Lung (tissue), 12 donors: ENCODE measurements around the gene LPCAT1. TPM values are rescaled to one million over a fixed set of nuclear protein-coding genes. Genes with fewer than 3 reads are reported as not detected.

Experiments
- ATAC-seq: fragments of 200-7000 bp; cut with Tn5 transposase; one replicate; pipeline ENCODE4 v1.9.1; 2020; ENCODE audit warnings: moderate number of reproducible peaks; ENCODE audit not compliant: insufficient read depth, low FRiP score
- DNase-seq, 3 donors: peaks; one replicate each; pipeline ENCODE4 v3.0.0-alpha.2; 2013 to 2017
- H3K27ac ChIP-seq, 2 donors: one replicate each; pipeline ENCODE4 v1.5.1; 2013; ENCODE audit warnings: mild to moderate bottlenecking in 2 of 2, moderate library complexity in 2 of 2, control low read depth in 1 of 2, inconsistent platforms in 1 of 2, low read depth in 1 of 2, low read length in 1 of 2
- H3K27me3 ChIP-seq, 3 donors: one replicate each; pipeline ENCODE4 v1.5.1; 2013; ENCODE audit warnings: low read length in 2 of 3; ENCODE audit not compliant: control insufficient read depth in 3 of 3, insufficient read depth in 3 of 3
- H3K36me3 ChIP-seq, 4 donors: one replicate each; pipeline ENCODE4 v1.5.1; 2013; ENCODE audit warnings: low read length in 4 of 4, mild to moderate bottlenecking in 1 of 4, moderate library complexity in 1 of 4; ENCODE audit not compliant: control insufficient read depth in 4 of 4, insufficient read depth in 4 of 4
- H3K4me1 ChIP-seq, 5 donors: one replicate each; pipeline ENCODE4 v1.5.1; 2013; ENCODE audit warnings: low read length in 5 of 5, mild to moderate bottlenecking in 2 of 5, moderate library complexity in 1 of 5; ENCODE audit not compliant: control insufficient read depth in 5 of 5, insufficient read depth in 5 of 5
- H3K4me3 ChIP-seq: one replicate; pipeline ENCODE4 v1.5.1; 2013; ENCODE audit warnings: mild to moderate bottlenecking, control low read depth, moderate library complexity
- H3K9ac ChIP-seq, 2 donors: one replicate each; pipeline ENCODE4 v1.5.1; 2013; ENCODE audit warnings: low read length in 2 of 2, control low read depth in 1 of 2; ENCODE audit not compliant: insufficient read depth in 1 of 2
- H3K9me3 ChIP-seq, 4 donors: one replicate each; pipeline ENCODE4 v1.5.1; 2013; ENCODE audit warnings: low read length in 3 of 4, mild to moderate bottlenecking in 1 of 4, moderate library complexity in 1 of 4; ENCODE audit not compliant: control insufficient read depth in 4 of 4, insufficient read depth in 3 of 4
- WGBS, 2 donors: extraction: QIAGEN DNeasy Blood & Tissue Kit; methylation state at CpG; one replicate each; pipeline ENCODE4 v1.1.7; 2013; 5-methylcytosine and 5-hydroxymethylcytosine counted together
- polyA plus RNA-seq, 2 donors: library from polyadenylated mRNA; stranded (reverse); fragments of 200-250 nt; gene quantifications; one replicate each; pipeline ENCODE4 v1.2.1, GENCODE V29; 2013
- total RNA-seq, 2 donors: library from RNA; depleted of rRNA in 1 of 2; stranded (reverse); fragments of >200 nt in 1 of 2; gene quantifications; one replicate each; pipeline ENCODE4 v1.2.1, GENCODE V29; 2014 to 2021
- TF ChIP-seq, protein P1 (sequence below): IDR thresholded peaks from 2 replicates; pipeline ENCODE4 v1.5.1; 2012; ENCODE audit warnings: mild to moderate bottlenecking; ENCODE audit errors: control extremely low read depth, extremely low read depth
- donor health status: control.
- donor health status: control.
- donor health status: Bipolar disorder and iron deficiency.
- donor health status: healthy.
- donor health status: DM: yes; HTN: yes; CAD: no.

The LPCAT1 gene
- total and polyA plus RNA-seq, 4 donors, result 198 to 669 (median 443) TPM

DNA sequence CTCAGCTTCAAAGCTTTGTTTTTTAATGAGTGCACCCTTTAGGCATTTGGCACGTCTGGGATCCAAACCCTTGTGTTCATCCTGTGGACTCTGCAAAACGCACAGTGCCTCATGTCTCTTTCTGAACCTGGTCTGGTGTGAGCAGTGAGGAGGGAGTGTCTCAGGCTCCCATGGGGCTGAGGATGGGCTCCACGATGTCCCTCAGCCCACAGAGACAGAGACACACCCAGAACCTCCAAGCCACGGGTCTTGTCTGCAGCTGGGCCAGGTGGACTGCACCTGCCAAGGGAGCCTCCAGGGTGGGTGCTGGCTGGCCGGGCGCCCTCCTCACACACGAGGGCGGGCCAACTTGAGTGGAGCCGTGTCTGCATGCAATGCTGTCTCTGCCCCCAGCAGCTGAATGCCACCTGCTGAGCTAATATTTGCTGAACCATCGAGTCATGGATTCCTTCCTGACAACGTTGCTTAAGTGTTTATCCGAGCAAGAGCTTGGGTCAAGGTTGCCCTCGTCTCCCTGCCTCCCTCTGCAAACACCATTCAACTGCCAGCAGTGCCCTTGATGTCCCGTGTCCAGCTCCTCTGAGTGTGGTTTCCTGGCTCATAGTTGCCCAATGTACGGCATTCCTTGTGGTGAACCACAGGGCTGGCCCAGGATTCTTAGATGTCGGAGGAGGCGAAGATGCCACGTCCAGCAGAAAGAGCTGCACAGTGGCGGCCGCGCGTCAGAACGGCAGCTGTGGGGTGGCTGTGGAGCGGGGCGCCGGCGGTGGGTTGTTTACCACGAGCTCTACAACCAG, 31.4 kb upstream of the LPCAT1 start:
- 50 to 52% methylated on average over 28 of the region's 28 CpGs for WGBS, 2 donors
- peak overlapping the region in 1 of 2 donors; percentile 89 for H3K27ac ChIP-seq
- H3K9me3 ChIP-seq, result peaks cover 0 to 1% (median 0%) of the 10 kb centered on the region in 4 donors
- no peaks in the 10 kb centered on the region for H3K27me3 ChIP-seq
- no peak overlapping the region for H3K4me3 ChIP-seq
- H3K9ac ChIP-seq, result no peak overlapping the region
- DNase-seq (peak; percentile 55 to 76 (median 62)), ATAC-seq (peak; percentile 62)
- H3K36me3 ChIP-seq, result no peaks in the 10 kb centered on the region
- TF ChIP-seq, protein P1, sequence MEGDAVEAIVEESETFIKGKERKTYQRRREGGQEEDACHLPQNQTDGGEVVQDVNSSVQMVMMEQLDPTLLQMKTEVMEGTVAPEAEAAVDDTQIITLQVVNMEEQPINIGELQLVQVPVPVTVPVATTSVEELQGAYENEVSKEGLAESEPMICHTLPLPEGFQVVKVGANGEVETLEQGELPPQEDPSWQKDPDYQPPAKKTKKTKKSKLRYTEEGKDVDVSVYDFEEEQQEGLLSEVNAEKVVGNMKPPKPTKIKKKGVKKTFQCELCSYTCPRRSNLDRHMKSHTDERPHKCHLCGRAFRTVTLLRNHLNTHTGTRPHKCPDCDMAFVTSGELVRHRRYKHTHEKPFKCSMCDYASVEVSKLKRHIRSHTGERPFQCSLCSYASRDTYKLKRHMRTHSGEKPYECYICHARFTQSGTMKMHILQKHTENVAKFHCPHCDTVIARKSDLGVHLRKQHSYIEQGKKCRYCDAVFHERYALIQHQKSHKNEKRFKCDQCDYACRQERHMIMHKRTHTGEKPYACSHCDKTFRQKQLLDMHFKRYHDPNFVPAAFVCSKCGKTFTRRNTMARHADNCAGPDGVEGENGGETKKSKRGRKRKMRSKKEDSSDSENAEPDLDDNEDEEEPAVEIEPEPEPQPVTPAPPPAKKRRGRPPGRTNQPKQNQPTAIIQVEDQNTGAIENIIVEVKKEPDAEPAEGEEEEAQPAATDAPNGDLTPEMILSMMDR, result no peak
- peaks cover 0 to 26% (median 11%) of the 10 kb centered on the region in 5 donors for H3K4me1 ChIP-seq

- H3K27me3 ChIP-seq, result no peaks in the 10 kb centered on the region
- H3K9me3 ChIP-seq, result peaks cover 0 to 1% (median 0%) of the 10 kb centered on the region in 4 donors
- WGBS, 2 donors, result 82 to 93% methylated on average over 11 of the region's 11 CpGs
- no peaks in the 10 kb centered on the region for H3K36me3 ChIP-seq
- H3K27ac ChIP-seq, result peak overlapping the region in 1 of 2 donors; percentile 89
- peaks cover 0 to 26% (median 11%) of the 10 kb centered on the region in 5 donors for H3K4me1 ChIP-seq
- peak overlapping the region in 1 of 2 donors; percentile 8 for H3K9ac ChIP-seq
- no peak overlapping the region for H3K4me3 ChIP-seq
- TF ChIP-seq, protein P1, result no peak
- DNase-seq (no peak), ATAC-seq (no peak)
Observed at GRCh38 chr5:1554410-1554967, 30.7 kb upstream of the LPCAT1 start.

- peak overlapping the region in 1 of 2 donors; percentile 89 for H3K27ac ChIP-seq
- no peak for DNase-seq
- TF ChIP-seq, protein P1, result no peak
Observed at GRCh38 chr5:1553539-1554409, 30.0 kb upstream of the LPCAT1 start.

More at GRCh38 chr5:1553539-1554409, 30.0 kb upstream of the LPCAT1 start:
- Histone ChIP-seq H3K36me3 (no peaks in the 10 kb centered on the region), H3K9ac (no peak overlapping the region), H3K9me3 (peaks cover 0 to 1% (median 0%) of the 10 kb centered on the region in 4 donors), H3K4me3 (no peak overlapping the region), H3K4me1 (peaks cover 0 to 31% (median 11%) of the 10 kb centered on the region in 5 donors), H3K27me3 (no peaks in the 10 kb centered on the region)
- WGBS, 2 donors, result 82 to 88% methylated on average over 21 of the region's 21 CpGs
- ATAC-seq, result no peak
